ENCODE results near the gene HEXD.

Gene HEXD

DNA sequence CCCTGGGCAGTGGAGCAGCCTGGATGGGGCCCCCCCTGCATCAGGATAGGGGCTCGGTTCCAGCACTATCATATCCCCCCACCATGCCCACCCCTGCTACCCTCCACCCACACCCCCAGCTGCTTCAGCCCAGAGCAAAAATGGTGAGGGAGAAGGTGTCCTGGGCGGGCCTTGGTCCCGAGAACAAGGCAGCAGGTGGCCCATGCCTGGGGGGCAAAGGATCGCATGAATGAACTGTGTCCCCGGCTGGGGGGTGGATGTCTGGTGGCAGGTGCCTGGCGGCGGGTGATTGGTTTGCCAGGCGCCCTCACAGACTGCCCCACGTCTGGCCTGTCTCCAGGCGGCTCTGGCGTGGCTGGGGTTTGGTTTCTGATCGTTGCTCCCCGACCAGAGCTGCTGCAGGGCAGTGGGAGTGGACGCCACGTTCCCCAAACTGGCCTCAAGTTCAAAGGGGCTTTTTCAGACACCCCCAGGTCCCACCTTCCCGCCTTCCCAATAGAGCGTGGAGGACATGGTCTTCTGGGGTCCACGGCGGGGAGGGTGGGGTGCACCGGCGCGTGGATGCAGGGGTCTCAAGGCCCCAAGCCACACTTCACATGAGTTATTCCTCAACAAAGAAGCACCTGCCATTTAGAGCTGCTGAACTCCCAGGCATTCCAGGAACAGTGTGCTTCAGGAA, 34.0 kb upstream of the HEXD start:
- Histone ChIP-seq H3K27ac (ENCODE audit: low read length) (no peak overlapping the region), H3K27me3 (ENCODE audit: low read depth, low read length) (peaks cover 10% of the 10 kb centered on the region), H3K36me3 (ENCODE audit: control insufficient read depth in 1 of 2, insufficient read depth in 2 of 2, low read length in 2 of 2) (no peaks in the 10 kb centered on the region), H3K4me1 (ENCODE audit: control insufficient read depth in 1 of 2, insufficient read depth in 2 of 2, low read length in 2 of 2) (peaks cover 0 to 33% of the 10 kb centered on the region in 2 donors), H3K4me3 (ENCODE audit: low read depth in 1 of 2, low read length in 2 of 2) (no peak overlapping the region), H3K9me3 (ENCODE audit: control insufficient read depth in 1 of 2, low read length in 2 of 2) (no peaks in the 10 kb centered on the region)

DNA sequence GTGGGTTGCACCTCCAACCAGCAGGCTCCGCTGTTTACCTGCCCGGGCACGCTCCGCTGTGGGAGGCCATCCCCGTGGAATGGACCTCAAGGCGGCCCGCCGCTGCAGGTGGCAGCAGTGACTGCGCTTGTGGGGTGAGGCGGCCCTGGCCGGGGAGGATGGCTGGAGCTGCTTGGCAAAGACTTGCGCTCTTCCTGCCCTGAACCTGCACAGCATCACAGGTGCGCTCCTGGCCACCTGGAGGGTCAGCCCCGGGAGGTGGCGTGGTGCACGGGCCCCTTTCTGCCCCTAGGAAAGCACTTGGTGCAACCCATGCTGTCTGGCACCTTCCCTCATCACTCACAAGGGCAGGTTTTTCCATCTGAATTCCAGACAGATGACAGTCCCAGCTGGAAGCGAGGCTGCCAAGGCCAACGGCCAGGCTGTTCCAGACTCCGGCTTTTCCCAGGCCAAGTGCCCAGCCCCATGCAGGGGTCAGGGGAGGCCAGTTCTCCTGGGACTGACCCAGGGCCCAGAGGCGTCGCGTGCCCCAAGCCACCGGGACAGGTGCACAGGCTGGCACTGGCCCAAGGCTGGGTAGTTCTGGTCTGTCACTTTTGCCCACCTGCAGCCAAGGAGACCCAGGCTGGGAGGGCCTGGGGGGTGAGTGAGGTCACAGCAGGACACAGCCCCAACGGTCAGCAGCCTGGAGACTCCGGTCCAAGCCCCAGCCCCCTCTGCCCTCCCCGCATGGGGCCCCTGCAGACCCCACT, 33.2 kb upstream of the HEXD start:
- Histone ChIP-seq H3K27ac (ENCODE audit: low read length) (no peak overlapping the region), H3K9me3 (ENCODE audit: control insufficient read depth in 1 of 2, low read length in 2 of 2) (no peaks in the 10 kb centered on the region), H3K36me3 (ENCODE audit: control insufficient read depth in 1 of 2, insufficient read depth in 2 of 2, low read length in 2 of 2) (no peaks in the 10 kb centered on the region), H3K4me1 (ENCODE audit: control insufficient read depth in 1 of 2, insufficient read depth in 2 of 2, low read length in 2 of 2) (peaks cover 0 to 33% of the 10 kb centered on the region in 2 donors), H3K27me3 (ENCODE audit: low read depth, low read length) (peaks cover 10% of the 10 kb centered on the region), H3K4me3 (ENCODE audit: low read depth in 1 of 2, low read length in 2 of 2) (no peak overlapping the region)

GRCh38 chr17:82385559-82386254, 32.4 kb upstream of the HEXD start:
- H3K9me3 ChIP-seq (ENCODE audit: control insufficient read depth in 1 of 2, low read length in 2 of 2): no peaks in the 10 kb centered on the region
- peaks cover 10% of the 10 kb centered on the region for H3K27me3 ChIP-seq (ENCODE audit: low read depth, low read length)
- H3K27ac ChIP-seq (ENCODE audit: low read length): no peak overlapping the region
- H3K4me3 ChIP-seq (ENCODE audit: low read depth in 1 of 2, low read length in 2 of 2): no peak overlapping the region
- no peaks in the 10 kb centered on the region for H3K36me3 ChIP-seq (ENCODE audit: control insufficient read depth in 1 of 2, insufficient read depth in 2 of 2, low read length in 2 of 2)
- peaks cover 0 to 33% of the 10 kb centered on the region in 2 donors for H3K4me1 ChIP-seq (ENCODE audit: control insufficient read depth in 1 of 2, insufficient read depth in 2 of 2, low read length in 2 of 2)

DNA sequence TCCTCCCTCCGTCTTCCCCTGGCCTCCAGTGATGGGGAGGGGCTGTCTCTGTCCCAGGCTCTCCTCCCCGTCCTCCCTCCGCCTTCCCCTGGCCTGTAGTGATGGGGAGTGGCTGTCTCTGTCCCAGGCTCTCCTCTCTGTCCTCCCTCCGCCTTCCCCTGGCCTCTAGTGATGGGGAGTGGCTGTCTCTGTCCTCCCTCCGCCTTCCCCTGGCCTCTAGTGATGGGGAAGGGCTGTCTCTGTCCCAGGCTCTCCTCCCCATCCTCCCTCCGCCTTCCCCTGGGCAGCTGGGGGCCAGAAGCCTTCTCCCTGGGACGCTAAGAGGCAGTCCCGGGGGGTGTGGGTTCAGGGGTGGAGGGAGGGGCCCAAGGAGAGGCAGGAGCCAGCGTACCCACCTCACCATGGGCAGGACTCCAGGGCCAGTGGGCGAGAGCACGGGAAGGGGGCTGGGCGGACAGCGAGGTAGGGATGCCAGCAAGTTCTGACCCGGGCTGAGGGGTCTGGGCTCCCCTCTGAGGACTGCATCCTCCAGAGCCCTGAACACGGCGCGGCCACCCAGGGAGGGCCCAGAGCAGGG, 31.8 kb upstream of the HEXD start:
- Histone ChIP-seq H3K27me3 (ENCODE audit: low read depth, low read length) (peaks cover 10% of the 10 kb centered on the region), H3K4me1 (ENCODE audit: control insufficient read depth in 1 of 2, insufficient read depth in 2 of 2, low read length in 2 of 2) (peaks cover 0 to 33% of the 10 kb centered on the region in 2 donors), H3K4me3 (ENCODE audit: low read depth in 1 of 2, low read length in 2 of 2) (no peak overlapping the region), H3K27ac (ENCODE audit: low read length) (no peak overlapping the region), H3K36me3 (ENCODE audit: control insufficient read depth in 1 of 2, insufficient read depth in 2 of 2, low read length in 2 of 2) (no peaks in the 10 kb centered on the region), H3K9me3 (ENCODE audit: control insufficient read depth in 1 of 2, low read length in 2 of 2) (no peaks in the 10 kb centered on the region)

DNA sequence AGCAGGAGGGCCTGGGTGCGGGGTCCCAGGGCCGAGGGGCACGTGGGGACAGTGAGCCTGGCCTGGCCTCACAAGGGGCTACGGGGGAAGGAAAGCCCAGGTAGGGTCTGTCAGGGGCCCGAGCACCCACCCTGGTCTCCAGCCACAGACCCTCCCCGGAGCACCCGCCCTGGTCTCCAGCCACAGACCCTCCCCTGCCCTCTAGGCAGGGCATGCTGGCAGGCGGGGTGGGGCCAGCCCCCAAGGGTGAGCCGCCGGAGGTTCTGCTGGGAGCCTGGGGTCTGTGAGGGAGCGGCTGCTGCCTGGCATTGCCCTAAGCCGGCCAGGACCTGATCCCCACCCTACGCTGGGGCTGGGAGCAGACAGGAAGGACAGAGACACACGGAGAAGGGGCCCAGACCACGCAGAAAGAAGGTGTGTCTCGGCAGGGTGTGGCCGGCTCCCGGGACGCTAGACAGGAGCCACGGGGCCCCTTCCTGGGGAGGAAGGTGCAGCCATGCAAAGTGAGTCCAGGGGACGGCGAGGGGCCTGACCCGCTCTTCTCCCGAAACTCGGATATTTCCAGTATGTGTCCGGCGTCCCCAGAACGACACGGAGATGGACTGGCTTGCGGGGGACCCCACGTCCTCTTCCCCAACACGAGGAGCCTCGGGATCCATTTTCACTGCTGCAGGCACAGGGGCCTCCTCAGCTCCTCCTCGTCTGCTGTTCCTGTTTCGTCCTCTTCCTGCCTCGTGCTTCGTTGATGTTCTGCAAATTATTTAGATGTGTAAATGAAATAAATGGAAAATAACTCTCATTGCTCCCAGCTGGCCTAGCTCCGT, 31.1 kb upstream of the HEXD start:
- no peak overlapping the region for H3K27ac ChIP-seq (ENCODE audit: low read length)

DNA sequence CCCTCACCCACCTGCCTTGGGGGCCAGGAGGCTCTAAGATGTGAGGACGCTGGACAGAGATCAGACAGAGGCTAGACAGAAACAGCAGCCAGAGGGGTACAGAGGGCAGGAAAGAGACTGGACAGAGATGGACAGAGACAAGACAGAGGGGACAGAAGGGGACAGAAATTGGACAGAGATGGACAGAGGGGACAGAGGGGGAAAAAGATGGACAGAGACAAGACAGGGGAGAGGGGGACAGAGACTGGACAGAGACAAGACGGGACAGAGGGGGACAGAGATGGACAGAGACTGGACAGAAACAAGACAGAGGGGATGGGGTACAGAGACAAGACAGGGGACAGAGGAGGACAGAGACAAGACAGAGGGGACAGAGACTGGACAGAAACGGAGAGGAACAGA, 30.4 kb upstream of the HEXD start:
- Histone ChIP-seq H3K9me3 (ENCODE audit: control insufficient read depth in 1 of 2, low read length in 2 of 2) (no peaks in the 10 kb centered on the region), H3K36me3 (ENCODE audit: control insufficient read depth in 1 of 2, insufficient read depth in 2 of 2, low read length in 2 of 2) (peaks cover 0 to 7% of the 10 kb centered on the region in 2 donors), H3K27ac (ENCODE audit: low read length) (no peak overlapping the region), H3K27me3 (ENCODE audit: low read depth, low read length) (peaks cover 6% of the 10 kb centered on the region), H3K4me3 (ENCODE audit: low read depth in 1 of 2, low read length in 2 of 2) (no peak overlapping the region), H3K4me1 (ENCODE audit: control insufficient read depth in 1 of 2, insufficient read depth in 2 of 2, low read length in 2 of 2) (peaks cover 0 to 33% of the 10 kb centered on the region in 2 donors)

More for the DNA sequence above, 31.1 kb upstream of the HEXD start:
- Histone ChIP-seq H3K9me3 (ENCODE audit: control insufficient read depth in 1 of 2, low read length in 2 of 2) (no peaks in the 10 kb centered on the region), H3K36me3 (ENCODE audit: control insufficient read depth in 1 of 2, insufficient read depth in 2 of 2, low read length in 2 of 2) (peaks cover 0 to 2% of the 10 kb centered on the region in 2 donors), H3K4me1 (ENCODE audit: control insufficient read depth in 1 of 2, insufficient read depth in 2 of 2, low read length in 2 of 2) (peaks cover 0 to 33% of the 10 kb centered on the region in 2 donors), H3K27me3 (ENCODE audit: low read depth, low read length) (peaks cover 6% of the 10 kb centered on the region), H3K4me3 (ENCODE audit: low read depth in 1 of 2, low read length in 2 of 2) (no peak overlapping the region)

DNA sequence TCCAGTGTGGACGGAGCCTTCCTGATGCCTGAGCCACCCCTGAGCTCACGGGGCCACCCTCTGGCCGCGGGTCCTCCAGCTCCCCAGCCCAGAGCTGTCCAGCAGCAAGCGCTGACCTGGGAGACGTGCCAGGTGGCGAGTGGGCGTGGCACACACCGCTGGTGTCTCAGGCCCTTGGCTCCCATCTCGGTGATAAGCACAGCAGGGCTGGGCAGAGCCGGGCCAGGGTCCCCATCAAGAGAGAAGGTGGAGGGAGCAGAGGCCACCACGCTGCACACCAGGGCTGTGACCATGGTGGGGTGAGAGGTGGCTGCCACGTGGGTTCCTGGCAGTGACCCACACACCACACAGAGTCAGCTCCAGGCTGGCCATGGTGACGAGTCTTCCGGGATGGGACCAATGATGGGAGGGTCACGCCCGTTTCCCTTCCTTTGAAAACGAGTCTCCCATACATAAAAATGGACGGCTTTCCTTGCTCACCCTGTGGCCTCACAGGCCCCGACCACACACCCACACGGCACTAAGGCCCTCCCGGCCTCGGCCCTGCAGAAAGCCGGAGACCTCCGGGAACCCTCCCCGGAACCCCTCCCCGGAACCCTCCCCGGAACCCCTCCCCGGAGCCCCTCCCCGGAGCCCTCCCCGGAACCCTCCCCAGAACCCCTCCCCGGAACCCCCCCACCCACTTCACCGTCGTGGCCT, 29.8 kb upstream of the HEXD start:
- H3K36me3 ChIP-seq (ENCODE audit: control insufficient read depth in 1 of 2, insufficient read depth in 2 of 2, low read length in 2 of 2): peaks cover 0 to 13% of the 10 kb centered on the region in 2 donors
- H3K4me1 ChIP-seq (ENCODE audit: control insufficient read depth in 1 of 2, insufficient read depth in 2 of 2, low read length in 2 of 2): peaks cover 0 to 33% of the 10 kb centered on the region in 2 donors

GRCh38 chr17:82388922-82389283, 29.2 kb upstream of the HEXD start:
- H3K27ac ChIP-seq (ENCODE audit: low read length): no peak overlapping the region
- H3K4me3 ChIP-seq (ENCODE audit: low read depth in 1 of 2, low read length in 2 of 2): no peak overlapping the region
- peaks cover 0 to 30% of the 10 kb centered on the region in 2 donors for H3K4me1 ChIP-seq (ENCODE audit: control insufficient read depth in 1 of 2, insufficient read depth in 2 of 2, low read length in 2 of 2)
- peaks cover 0 to 18% of the 10 kb centered on the region in 2 donors for H3K36me3 ChIP-seq (ENCODE audit: control insufficient read depth in 1 of 2, insufficient read depth in 2 of 2, low read length in 2 of 2)
- peaks cover 6% of the 10 kb centered on the region for H3K27me3 ChIP-seq (ENCODE audit: low read depth, low read length)
- no peaks in the 10 kb centered on the region for H3K9me3 ChIP-seq (ENCODE audit: control insufficient read depth in 1 of 2, low read length in 2 of 2)

More for the DNA sequence above, 29.8 kb upstream of the HEXD start:
- Histone ChIP-seq H3K4me3 (ENCODE audit: low read depth in 1 of 2, low read length in 2 of 2) (no peak overlapping the region), H3K27me3 (ENCODE audit: low read depth, low read length) (peaks cover 6% of the 10 kb centered on the region), H3K9me3 (ENCODE audit: control insufficient read depth in 1 of 2, low read length in 2 of 2) (no peaks in the 10 kb centered on the region), H3K27ac (ENCODE audit: low read length) (no peak overlapping the region)

GRCh38 chr17:82389379-82389778, 28.8 kb upstream of the HEXD start:
- no peak overlapping the region for H3K4me3 ChIP-seq (ENCODE audit: low read depth in 1 of 2, low read length in 2 of 2)
- H3K9me3 ChIP-seq (ENCODE audit: control insufficient read depth in 1 of 2, low read length in 2 of 2): no peaks in the 10 kb centered on the region
- peaks cover 0 to 28% of the 10 kb centered on the region in 2 donors for H3K4me1 ChIP-seq (ENCODE audit: control insufficient read depth in 1 of 2, insufficient read depth in 2 of 2, low read length in 2 of 2)
- H3K27me3 ChIP-seq (ENCODE audit: low read depth, low read length): peaks cover 6% of the 10 kb centered on the region
- H3K36me3 ChIP-seq (ENCODE audit: control insufficient read depth in 1 of 2, insufficient read depth in 2 of 2, low read length in 2 of 2): peaks cover 0 to 21% of the 10 kb centered on the region in 2 donors
- no peak overlapping the region for H3K27ac ChIP-seq (ENCODE audit: low read length)

Data from muscle layer of duodenum (tissue), 2 donors.